HepG2 (cell line): ENCODE results near the gene GOT1. TPM values are rescaled to one million over a fixed set of nuclear protein-coding genes. Genes with fewer than 3 reads are reported as not detected.

Source experiments
- FOXP1 ChIP-seq, 2 experiments: fragments of 450-650 bp in 1 of 2; IDR thresholded peaks; 2 replicates each; pipeline ENCODE4 v1.6.1; 2017 to 2018; ENCODE audit warnings: antibody characterized with exemption in 1 of 2
- KLF13 ChIP-seq: sonication (generic); formaldehyde crosslinking; IDR thresholded peaks from 2 replicates; pipeline ENCODE4 v1.4.0; 2020; ENCODE audit warnings: mild to moderate bottlenecking, missing genetic modification reagents
- ZFP36 ChIP-seq: fragments of 150-350 bp; IDR thresholded peaks from 2 replicates; pipeline ENCODE4 v1.6.1; 2018; ENCODE audit warnings: borderline replicate concordance, low read length, low read depth; ENCODE audit not compliant: partially characterized antibody
- ZFY ChIP-seq: sonication (generic); formaldehyde crosslinking; IDR thresholded peaks from 2 replicates; pipeline ENCODE4 v1.4.0; 2020; ENCODE audit warnings: missing genetic modification reagents
- ZNF75D ChIP-seq: sonication (generic); formaldehyde crosslinking; IDR thresholded peaks from 2 replicates; pipeline ENCODE4 v1.8.1; 2023; ENCODE audit warnings: missing genetic modification reagents, mild to moderate bottlenecking, borderline replicate concordance
- ZSCAN31 ChIP-seq: sonication (generic); formaldehyde crosslinking; IDR thresholded peaks from 2 replicates; pipeline ENCODE4 v1.5.0; 2020; ENCODE audit warnings: low read depth, mild to moderate bottlenecking, missing genetic modification reagents
- polyA plus RNA-seq, 8 experiments: library from polyadenylated mRNA; depleted of rRNA in 3 of 8; stranded (reverse) in 7 of 8; unstranded in 1 of 8; fragments of >200 nt; fragmentation: Illumina TruSeq in 4 of 8; extraction: Trizol in 4 of 8; gene quantifications; 2 replicates each; pipeline versions ENCODE4 v1.2.1 to v1.2.3, GENCODE V29; 2011 to 2016; ENCODE audit warnings: low read depth in 4 of 8, missing spikeins in 1 of 8, mixed read lengths in 1 of 8; ENCODE audit not compliant: insufficient read depth in 1 of 8
- total RNA-seq, 5 experiments: library from RNA; depleted of rRNA; stranded (reverse); fragments of >200 nt; fragmentation: Illumina TruSeq; extraction: Trizol; gene quantifications; 2 replicates each; pipeline ENCODE4 v1.2.3, GENCODE V29; 2016; ENCODE audit warnings: low read depth in 1 of 5
- TF ChIP-seq, protein P1 (sequence below): IDR thresholded peaks from 2 replicates; pipeline ENCODE4 v1.6.1; 2012; ENCODE audit warnings: inconsistent platforms
- TF ChIP-seq, protein P2 (sequence below): sonication (generic); formaldehyde crosslinking; IDR thresholded peaks from 2 replicates; pipeline ENCODE4 v1.4.0; 2020; ENCODE audit warnings: low read depth, mild to moderate bottlenecking, missing genetic modification reagents
- TF ChIP-seq, protein P3 (sequence below): IDR thresholded peaks from 2 replicates; pipeline ENCODE4 v1.6.1; 2018; ENCODE audit warnings: missing genetic modification reagents, mild to moderate bottlenecking, missing compliant biosample characterization
- TF ChIP-seq, protein P4 (sequence below): sonication (generic); formaldehyde crosslinking; conservative IDR thresholded peaks from 2 replicates; pipeline ENCODE4 v1.4.0; 2020; ENCODE audit warnings: missing genetic modification reagents
- TF ChIP-seq, protein P5 (sequence below): sonication (generic); formaldehyde crosslinking; IDR thresholded peaks from 2 replicates; pipeline ENCODE4 v1.8.1; 2023; ENCODE audit warnings: mild to moderate bottlenecking, inconsistent platforms, moderate library complexity, missing genetic modification reagents, borderline replicate concordance
- TF ChIP-seq, protein P6 (sequence below): sonication (generic); formaldehyde crosslinking; IDR thresholded peaks from 2 replicates; pipeline ENCODE4 v1.4.0; 2020; ENCODE audit warnings: mild to moderate bottlenecking, missing genetic modification reagents
- TF ChIP-seq, protein P7 (sequence below): sonication (generic); formaldehyde crosslinking; IDR thresholded peaks from 2 replicates; pipeline ENCODE4 v1.4.0; 2020; ENCODE audit warnings: missing genetic modification reagents

Gene GOT1
- total and polyA plus RNA-seq, 2 of the 13 experiments (the other 11 are each of a cell fraction or from before 2014, with no cell fraction given) = 81.2 to 102 TPM

DNA sequence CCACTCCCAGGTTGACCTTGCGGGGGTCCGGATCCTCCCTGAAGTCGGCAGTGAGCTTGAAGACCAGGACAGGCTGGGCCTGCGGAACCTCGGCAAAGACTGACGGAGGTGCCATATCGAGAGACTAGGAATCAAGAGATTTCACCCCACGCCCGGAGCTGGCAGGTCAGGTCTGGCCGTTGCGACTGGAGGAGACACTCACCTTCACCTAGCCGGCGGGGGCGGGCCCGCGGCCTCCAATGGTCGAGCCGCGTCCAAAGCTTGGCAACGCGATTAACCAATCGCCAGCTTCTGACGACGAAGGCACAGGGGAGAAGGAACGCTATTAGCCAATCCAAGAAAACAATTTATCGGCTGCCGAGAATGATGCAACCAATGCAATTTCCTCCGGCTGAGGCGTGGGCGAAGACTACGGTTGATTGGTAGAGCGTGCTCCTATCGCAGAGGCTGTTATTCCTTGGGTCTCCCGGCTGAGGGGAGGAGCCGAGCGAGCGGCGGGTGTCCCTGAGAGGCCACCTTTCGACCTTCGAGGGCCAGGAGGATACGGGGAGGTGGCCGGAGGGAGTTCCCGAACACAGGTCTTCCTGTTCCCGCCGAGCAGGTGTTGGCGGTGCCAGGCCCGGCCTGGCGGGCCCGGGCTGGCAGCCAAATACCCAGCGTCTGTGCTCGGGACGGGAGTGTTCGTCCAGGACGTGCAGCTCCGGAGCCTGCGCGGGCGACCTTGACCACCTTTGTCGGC, at the start of gene GOT1 (continued):
- TF ChIP-seq ZNF75D (CRISPR knock-in tag) = no peak
- TF ChIP-seq, protein P1, sequence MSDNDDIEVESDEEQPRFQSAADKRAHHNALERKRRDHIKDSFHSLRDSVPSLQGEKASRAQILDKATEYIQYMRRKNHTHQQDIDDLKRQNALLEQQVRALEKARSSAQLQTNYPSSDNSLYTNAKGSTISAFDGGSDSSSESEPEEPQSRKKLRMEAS = no peak; the same call in 1 of the 2 replicates
- TF ChIP-seq FOXP1 (IDR thresholded peaks at IDR 0.05) = no peak
- no peak for TF ChIP-seq FOXP1 (CRISPR knock-in tag; IDR thresholded peaks at IDR 0.05)
- TF ChIP-seq, protein P2, sequence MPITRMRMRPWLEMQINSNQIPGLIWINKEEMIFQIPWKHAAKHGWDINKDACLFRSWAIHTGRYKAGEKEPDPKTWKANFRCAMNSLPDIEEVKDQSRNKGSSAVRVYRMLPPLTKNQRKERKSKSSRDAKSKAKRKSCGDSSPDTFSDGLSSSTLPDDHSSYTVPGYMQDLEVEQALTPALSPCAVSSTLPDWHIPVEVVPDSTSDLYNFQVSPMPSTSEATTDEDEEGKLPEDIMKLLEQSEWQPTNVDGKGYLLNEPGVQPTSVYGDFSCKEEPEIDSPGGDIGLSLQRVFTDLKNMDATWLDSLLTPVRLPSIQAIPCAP (CRISPR knock-in tag) = no peak
- TF ChIP-seq, protein P3, sequence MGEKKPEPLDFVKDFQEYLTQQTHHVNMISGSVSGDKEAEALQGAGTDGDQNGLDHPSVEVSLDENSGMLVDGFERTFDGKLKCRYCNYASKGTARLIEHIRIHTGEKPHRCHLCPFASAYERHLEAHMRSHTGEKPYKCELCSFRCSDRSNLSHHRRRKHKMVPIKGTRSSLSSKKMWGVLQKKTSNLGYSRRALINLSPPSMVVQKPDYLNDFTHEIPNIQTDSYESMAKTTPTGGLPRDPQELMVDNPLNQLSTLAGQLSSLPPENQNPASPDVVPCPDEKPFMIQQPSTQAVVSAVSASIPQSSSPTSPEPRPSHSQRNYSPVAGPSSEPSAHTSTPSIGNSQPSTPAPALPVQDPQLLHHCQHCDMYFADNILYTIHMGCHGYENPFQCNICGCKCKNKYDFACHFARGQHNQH (CRISPR knock-in tag) = no peak; the same call in 1 of the 2 replicates
- no peak for TF ChIP-seq KLF13 (CRISPR knock-in tag)
- TF ChIP-seq, protein P4, sequence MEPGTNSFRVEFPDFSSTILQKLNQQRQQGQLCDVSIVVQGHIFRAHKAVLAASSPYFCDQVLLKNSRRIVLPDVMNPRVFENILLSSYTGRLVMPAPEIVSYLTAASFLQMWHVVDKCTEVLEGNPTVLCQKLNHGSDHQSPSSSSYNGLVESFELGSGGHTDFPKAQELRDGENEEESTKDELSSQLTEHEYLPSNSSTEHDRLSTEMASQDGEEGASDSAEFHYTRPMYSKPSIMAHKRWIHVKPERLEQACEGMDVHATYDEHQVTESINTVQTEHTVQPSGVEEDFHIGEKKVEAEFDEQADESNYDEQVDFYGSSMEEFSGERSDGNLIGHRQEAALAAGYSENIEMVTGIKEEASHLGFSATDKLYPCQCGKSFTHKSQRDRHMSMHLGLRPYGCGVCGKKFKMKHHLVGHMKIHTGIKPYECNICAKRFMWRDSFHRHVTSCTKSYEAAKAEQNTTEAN = no peak
- TF ChIP-seq, protein P5, sequence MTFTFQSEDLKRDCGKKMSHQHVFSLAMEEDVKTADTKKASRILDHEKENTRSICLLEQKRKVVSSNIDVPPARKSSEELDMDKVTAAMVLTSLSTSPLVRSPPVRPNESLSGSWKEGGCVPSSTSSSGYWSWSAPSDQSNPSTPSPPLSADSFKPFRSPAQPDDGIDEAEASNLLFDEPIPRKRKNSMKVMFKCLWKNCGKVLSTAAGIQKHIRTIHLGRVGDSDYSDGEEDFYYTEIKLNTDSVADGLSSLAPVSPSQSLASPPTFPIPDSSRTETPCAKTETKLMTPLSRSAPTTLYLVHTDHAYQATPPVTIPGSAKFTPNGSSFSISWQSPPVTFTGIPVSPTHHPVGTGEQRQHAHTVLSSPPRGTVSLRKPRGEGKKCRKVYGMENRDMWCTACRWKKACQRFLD (CRISPR knock-in tag) = peak; percentile 66; the same call in 1 of the 2 replicates
- TF ChIP-seq ZSCAN31 (CRISPR knock-in tag) = peak; percentile 76
- TF ChIP-seq ZFP36 = no peak
- TF ChIP-seq, protein P6, sequence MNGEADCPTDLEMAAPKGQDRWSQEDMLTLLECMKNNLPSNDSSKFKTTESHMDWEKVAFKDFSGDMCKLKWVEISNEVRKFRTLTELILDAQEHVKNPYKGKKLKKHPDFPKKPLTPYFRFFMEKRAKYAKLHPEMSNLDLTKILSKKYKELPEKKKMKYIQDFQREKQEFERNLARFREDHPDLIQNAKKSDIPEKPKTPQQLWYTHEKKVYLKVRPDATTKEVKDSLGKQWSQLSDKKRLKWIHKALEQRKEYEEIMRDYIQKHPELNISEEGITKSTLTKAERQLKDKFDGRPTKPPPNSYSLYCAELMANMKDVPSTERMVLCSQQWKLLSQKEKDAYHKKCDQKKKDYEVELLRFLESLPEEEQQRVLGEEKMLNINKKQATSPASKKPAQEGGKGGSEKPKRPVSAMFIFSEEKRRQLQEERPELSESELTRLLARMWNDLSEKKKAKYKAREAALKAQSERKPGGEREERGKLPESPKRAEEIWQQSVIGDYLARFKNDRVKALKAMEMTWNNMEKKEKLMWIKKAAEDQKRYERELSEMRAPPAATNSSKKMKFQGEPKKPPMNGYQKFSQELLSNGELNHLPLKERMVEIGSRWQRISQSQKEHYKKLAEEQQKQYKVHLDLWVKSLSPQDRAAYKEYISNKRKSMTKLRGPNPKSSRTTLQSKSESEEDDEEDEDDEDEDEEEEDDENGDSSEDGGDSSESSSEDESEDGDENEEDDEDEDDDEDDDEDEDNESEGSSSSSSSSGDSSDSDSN (CRISPR knock-in tag) = peak; percentile 78
- peak; percentile 83 for TF ChIP-seq ZFY (CRISPR knock-in tag)
- TF ChIP-seq, protein P7, sequence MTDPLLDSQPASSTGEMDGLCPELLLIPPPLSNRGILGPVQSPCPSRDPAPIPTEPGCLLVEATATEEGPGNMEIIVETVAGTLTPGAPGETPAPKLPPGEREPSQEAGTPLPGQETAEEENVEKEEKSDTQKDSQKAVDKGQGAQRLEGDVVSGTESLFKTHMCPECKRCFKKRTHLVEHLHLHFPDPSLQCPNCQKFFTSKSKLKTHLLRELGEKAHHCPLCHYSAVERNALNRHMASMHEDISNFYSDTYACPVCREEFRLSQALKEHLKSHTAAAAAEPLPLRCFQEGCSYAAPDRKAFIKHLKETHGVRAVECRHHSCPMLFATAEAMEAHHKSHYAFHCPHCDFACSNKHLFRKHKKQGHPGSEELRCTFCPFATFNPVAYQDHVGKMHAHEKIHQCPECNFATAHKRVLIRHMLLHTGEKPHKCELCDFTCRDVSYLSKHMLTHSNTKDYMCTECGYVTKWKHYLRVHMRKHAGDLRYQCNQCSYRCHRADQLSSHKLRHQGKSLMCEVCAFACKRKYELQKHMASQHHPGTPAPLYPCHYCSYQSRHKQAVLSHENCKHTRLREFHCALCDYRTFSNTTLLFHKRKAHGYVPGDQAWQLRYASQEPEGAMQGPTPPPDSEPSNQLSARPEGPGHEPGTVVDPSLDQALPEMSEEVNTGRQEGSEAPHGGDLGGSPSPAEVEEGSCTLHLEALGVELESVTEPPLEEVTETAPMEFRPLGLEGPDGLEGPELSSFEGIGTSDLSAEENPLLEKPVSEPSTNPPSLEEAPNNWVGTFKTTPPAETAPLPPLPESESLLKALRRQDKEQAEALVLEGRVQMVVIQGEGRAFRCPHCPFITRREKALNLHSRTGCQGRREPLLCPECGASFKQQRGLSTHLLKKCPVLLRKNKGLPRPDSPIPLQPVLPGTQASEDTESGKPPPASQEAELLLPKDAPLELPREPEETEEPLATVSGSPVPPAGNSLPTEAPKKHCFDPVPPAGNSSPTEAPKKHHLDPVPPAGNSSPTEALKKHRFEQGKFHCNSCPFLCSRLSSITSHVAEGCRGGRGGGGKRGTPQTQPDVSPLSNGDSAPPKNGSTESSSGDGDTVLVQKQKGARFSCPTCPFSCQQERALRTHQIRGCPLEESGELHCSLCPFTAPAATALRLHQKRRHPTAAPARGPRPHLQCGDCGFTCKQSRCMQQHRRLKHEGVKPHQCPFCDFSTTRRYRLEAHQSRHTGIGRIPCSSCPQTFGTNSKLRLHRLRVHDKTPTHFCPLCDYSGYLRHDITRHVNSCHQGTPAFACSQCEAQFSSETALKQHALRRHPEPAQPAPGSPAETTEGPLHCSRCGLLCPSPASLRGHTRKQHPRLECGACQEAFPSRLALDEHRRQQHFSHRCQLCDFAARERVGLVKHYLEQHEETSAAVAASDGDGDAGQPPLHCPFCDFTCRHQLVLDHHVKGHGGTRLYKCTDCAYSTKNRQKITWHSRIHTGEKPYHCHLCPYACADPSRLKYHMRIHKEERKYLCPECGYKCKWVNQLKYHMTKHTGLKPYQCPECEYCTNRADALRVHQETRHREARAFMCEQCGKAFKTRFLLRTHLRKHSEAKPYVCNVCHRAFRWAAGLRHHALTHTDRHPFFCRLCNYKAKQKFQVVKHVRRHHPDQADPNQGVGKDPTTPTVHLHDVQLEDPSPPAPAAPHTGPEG (CRISPR knock-in tag) = no peak
